GF-D8 (cell line): Measurements from ENCODE around the gene CNEP1R1.

Experiments used
- DNase-seq: peaks from one replicate; lab custom pipeline; 2025; lab: John Stamatoyannopoulos, UW

The CNEP1R1 gene

GRCh38 chr16:50017553-50017952 is 7.5 kb upstream of the CNEP1R1 start:
- DNase-seq = no peak

- no peak for DNase-seq
Observed at GRCh38 chr16:50021544-50021943, 3.5 kb upstream of the CNEP1R1 start.

GRCh38 chr16:50023641-50024040 is 1.4 kb upstream of the CNEP1R1 start:
- DNase-seq = no peak

- DNase-seq = no peak
Observed at GRCh38 chr16:50024207-50024606, 818 bp upstream of the CNEP1R1 start.

GRCh38 chr16:50025537-50025931 is 509 bp downstream of the CNEP1R1 start:
- no peak for DNase-seq

GRCh38 chr16:50027829-50028228 is 2.8 kb downstream of the CNEP1R1 start:
- DNase-seq = no peak

GRCh38 chr16:50035468-50035992 is 10.5 kb downstream of the CNEP1R1 start:
- no peak for DNase-seq

- no peak for DNase-seq
Observed at GRCh38 chr16:50036426-50036825, 11.4 kb downstream of the CNEP1R1 start.

- DNase-seq = peak; percentile 62
Observed at GRCh38 chr16:50037662-50038220, 12.7 kb downstream of the CNEP1R1 start.

GRCh38 chr16:50038286-50038685 is 13.3 kb downstream of the CNEP1R1 start:
- peak; percentile 37 for DNase-seq

- peak; percentile 88 for DNase-seq
Observed at GRCh38 chr16:50038756-50039529, 13.9 kb downstream of the CNEP1R1 start.

- no peak for DNase-seq
Observed at GRCh38 chr16:50040018-50040417, 15.0 kb downstream of the CNEP1R1 start.

GRCh38 chr16:50040710-50041109 is 15.7 kb downstream of the CNEP1R1 start:
- DNase-seq = no peak

GRCh38 chr16:50043358-50043757 is 18.3 kb downstream of the CNEP1R1 start:
- no peak for DNase-seq

- DNase-seq = no peak
Observed at GRCh38 chr16:50045412-50045811, 20.4 kb downstream of the CNEP1R1 start.

- no peak for DNase-seq
Observed at GRCh38 chr16:50046853-50047252, 21.8 kb downstream of the CNEP1R1 start.

- no peak for DNase-seq
Observed at GRCh38 chr16:50047864-50048263, 22.8 kb downstream of the CNEP1R1 start.

- DNase-seq = no peak
Observed at GRCh38 chr16:50050802-50051201, 25.8 kb downstream of the CNEP1R1 start.

- no peak for DNase-seq
Observed at GRCh38 chr16:50056226-50056625, 31.2 kb downstream of the CNEP1R1 start.

GRCh38 chr16:50058091-50058771 is 33.2 kb downstream of the CNEP1R1 start:
- no peak for DNase-seq

- DNase-seq = no peak
Observed at GRCh38 chr16:50059111-50059510, 34.1 kb downstream of the CNEP1R1 start.

- DNase-seq = no peak
Observed at GRCh38 chr16:50059669-50060068, 34.6 kb downstream of the CNEP1R1 start.

GRCh38 chr16:50061326-50061725 is 36.3 kb downstream of the CNEP1R1 start:
- DNase-seq = no peak
